RWPE1 (cell line): ENCODE data around the gene HMGCL.
"Not testable (repeated sequence)": the region's sequence is repeated elsewhere in the genome, so short reads cannot be mapped to it uniquely, and the experiment has no call there.

Source experiments
- CTCF ChIA-PET: fragments of 350-600 bp; sonication (Branson Sonifier 250); formaldehyde crosslinking; extraction: SDS; loops from one replicate; lab custom pipeline; 2021; lab: Yijun Ruan, JAX
- POLR2A ChIA-PET: fragments of 400-600 bp; formaldehyde crosslinking; extraction: SDS; loops from one replicate; lab custom pipeline; 2020; ENCODE audit warnings: antibody characterized with exemption; ENCODE audit not compliant: low non-redundant PET; lab: Yijun Ruan, JAX
- DNase-seq: peaks from one replicate; pipeline ENCODE4 v3.0.0; 2012; ENCODE audit warnings: low spot score
- H3K27ac ChIP-seq: fragments of 450-650 bp; 2 replicates; pipeline ENCODE4 v1.5.1; 2017
- CTCF ChIP-seq: fragments of 450-650 bp; conservative IDR thresholded peaks from 2 replicates; pipeline ENCODE4 v1.5.1; 2017; ENCODE audit warnings: low read depth, mild to moderate bottlenecking

HMGCL gene

GRCh38 chr1:23865543-23865930, 40.3 kb upstream of the HMGCL start:
- DNase-seq = peak; percentile 72
- TF ChIP-seq CTCF = no peak
- peak overlapping the region; percentile 57 for H3K27ac ChIP-seq
- ChIA-PET POLR2A (interaction anchor here (0.5 kb wide), 1 partner anchor 81 kb away, joined by 8 read pairs; no protein-coding TSS in a partner anchor), CTCF (interaction anchor here (0.6 kb wide), 2 partner anchors 43 to 312 kb away, joined by 3 to 5 read pairs; no protein-coding TSS in a partner anchor)

- DNase-seq = no peak
- H3K27ac ChIP-seq = peak overlapping the region; percentile 57; the same call in 1 of the 2 replicates
- TF ChIP-seq CTCF = no peak
- ChIA-PET CTCF (interaction anchor here (0.6 kb wide), 1 partner anchor 311 kb away, joined by 3 read pairs; no protein-coding TSS in a partner anchor), POLR2A (interaction anchor here (0.5 kb wide), 1 partner anchor 81 kb away, joined by 8 read pairs; no protein-coding TSS in a partner anchor)
Observed at GRCh38 chr1:23864801-23865542, 39.7 kb upstream of the HMGCL start.

GRCh38 chr1:23862640-23863039, 37.4 kb upstream of the HMGCL start:
- POLR2A ChIA-PET = no interaction called here
- no peak for DNase-seq
- no peak for TF ChIP-seq CTCF
- H3K27ac ChIP-seq = no peak overlapping the region
- CTCF ChIA-PET = no interaction called here

- DNase-seq = no peak
- CTCF ChIA-PET = interaction anchor here (0.6 to 1.9 kb wide), 5 partner anchors 44 to 332 kb away, joined by 3 to 7 read pairs (median 6); no protein-coding TSS in a partner anchor
- no peak; the same call in 1 of the 2 replicates for TF ChIP-seq CTCF
- POLR2A ChIA-PET = interaction anchor here (0.6 kb wide), 1 partner anchor 82 kb away, joined by 3 read pairs; no protein-coding TSS in a partner anchor
- H3K27ac ChIP-seq = no peak overlapping the region
Observed at GRCh38 chr1:23854568-23854967, 29.3 kb upstream of the HMGCL start.

- H3K27ac ChIP-seq, CTCF ChIA-PET, DNase-seq, POLR2A ChIA-PET: not testable (repeated sequence)
Observed at GRCh38 chr1:23853124-23853523, 27.9 kb upstream of the HMGCL start.

GRCh38 chr1:23851406-23851805, 26.2 kb upstream of the HMGCL start:
- DNase-seq, POLR2A ChIA-PET, H3K27ac ChIP-seq: not testable (repeated sequence)
- CTCF ChIA-PET = interaction anchor here (0.6 to 1.2 kb wide), 2 partner anchors 20 to 41 kb away, joined by 3 to 4 read pairs; no protein-coding TSS in a partner anchor

- no peak for DNase-seq
- CTCF ChIA-PET = interaction anchor here (0.8 kb wide), 1 partner anchor 36 kb away, joined by 3 read pairs; no protein-coding TSS in a partner anchor
- POLR2A ChIA-PET = no interaction called here
- no peak overlapping the region for H3K27ac ChIP-seq
- TF ChIP-seq CTCF = no peak
Observed at GRCh38 chr1:23848673-23849616, 23.7 kb upstream of the HMGCL start.

- DNase-seq = not testable (repeated sequence)
Observed at GRCh38 chr1:23847482-23848095, 22.4 kb upstream of the HMGCL start.

More at GRCh38 chr1:23847482-23848095, 22.4 kb upstream of the HMGCL start:
- POLR2A ChIA-PET, H3K27ac ChIP-seq: not testable (repeated sequence)
- CTCF ChIA-PET = interaction anchor here (0.6 kb wide), 1 partner anchor 182 kb away, joined by 3 read pairs; no protein-coding TSS in a partner anchor
